Activated CD4-positive, alpha-beta T cell treated with anti-CD3 and anti-CD28 coated beads, Interleukin-2, amount 10 ng/mL, durations not matched to agents 7 days and 5 days (primary cell): Measurements from ENCODE around the gene OR52E4. TPM values are rescaled to one million over a fixed set of nuclear protein-coding genes. Genes with fewer than 3 reads are reported as not detected.

Source experiments
- CTCF ChIA-PET: fragments of 350-600 bp; sonication (Branson Sonifier 250); formaldehyde crosslinking; loops from one replicate; lab custom pipeline; 2021; ENCODE audit warnings: antibody characterized with exemption; lab: Charles Lee
- POLR2A ChIA-PET: fragments of 350-600 bp; sonication (Branson Sonifier 250); formaldehyde crosslinking; loops from one replicate; lab custom pipeline; 2021; ENCODE audit warnings: antibody characterized with exemption; lab: Charles Lee
- DNase-seq: peaks from one replicate; pipeline ENCODE4 v3.0.0-alpha.2; 2020
- H3K27ac Mint-ChIP-seq: one replicate; pipeline ENCODE4 v1.8.0; 2021; ENCODE audit warnings: mild to moderate bottlenecking, moderate library complexity, mixed read lengths
- H3K27me3 Mint-ChIP-seq: one replicate; pipeline ENCODE4 v1.8.0; 2021; ENCODE audit warnings: mixed read lengths
- H3K36me3 Mint-ChIP-seq: one replicate; pipeline ENCODE4 v1.8.0; 2021; ENCODE audit warnings: low read depth, mixed read lengths
- H3K4me1 Mint-ChIP-seq: one replicate; pipeline ENCODE4 v1.8.0; 2021; ENCODE audit warnings: mixed read lengths
- H3K4me3 Mint-ChIP-seq: one replicate; pipeline ENCODE4 v1.8.0; 2021; ENCODE audit warnings: mild to moderate bottlenecking, moderate library complexity, mixed read lengths
- H3K9me3 Mint-ChIP-seq: one replicate; pipeline ENCODE4 v1.8.0; 2021; ENCODE audit warnings: mixed read lengths
- total RNA-seq, 2 experiments: library from RNA; stranded (reverse); gene quantifications; one replicate each; pipeline ENCODE4 v1.2.3, GENCODE V29; 2021

Gene OR52E4
- total RNA-seq, 2 experiments from 2014 or later, result not detected

- Mint-ChIP-seq H3K36me3 (no peaks in the 10 kb centered on the region), H3K27me3 (peaks cover 3% of the 10 kb centered on the region), H3K27ac (no peak overlapping the region), H3K4me1 (no peaks in the 10 kb centered on the region), H3K9me3 (no peaks in the 10 kb centered on the region), H3K4me3 (no peak overlapping the region)
- no peak for DNase-seq
- ChIA-PET CTCF (interaction anchor here (0.7 kb wide), 1 partner anchor 1254 kb away, joined by 3 read pairs; the partner anchor contains the start of gene OR51D1), POLR2A (no interaction called here)
Observed at GRCh38 chr11:5891216-5891800, 10.9 kb downstream of the OR52E4 start.

- Mint-ChIP-seq H3K4me1 (no peaks in the 10 kb centered on the region), H3K9me3 (no peaks in the 10 kb centered on the region), H3K27me3 (peaks cover 3% of the 10 kb centered on the region), H3K27ac (no peak within 1 kb of the TSS), H3K36me3 (no peaks in the 10 kb centered on the region), H3K4me3 (no peak within 1 kb of the TSS)
- no peak for DNase-seq
- ChIA-PET CTCF (no interaction called here), POLR2A (no interaction called here)
Observed at GRCh38 chr11:5892908-5893307, 12.5 kb downstream of the OR52E4 start, which contains the start of gene OR52E5. TSS of gene OR52E5 (plus strand) at chr11:5893208. CDS start at chr11:5900777, 7,569 bp downstream.

- H3K27me3 Mint-ChIP-seq, result no peaks in the 10 kb centered on the region
- H3K9me3 Mint-ChIP-seq, result no peaks in the 10 kb centered on the region
- no peaks in the 10 kb centered on the region for H3K36me3 Mint-ChIP-seq
- ChIA-PET CTCF (no interaction called here), POLR2A (no interaction called here)
- no peaks in the 10 kb centered on the region for H3K4me1 Mint-ChIP-seq
- no peak for DNase-seq
- no peak overlapping the region for H3K4me3 Mint-ChIP-seq
- H3K27ac Mint-ChIP-seq, result no peak overlapping the region
Observed at GRCh38 chr11:5899534-5899933, 19.1 kb downstream of the OR52E4 start.

- Mint-ChIP-seq H3K27me3 (no peaks in the 10 kb centered on the region), H3K27ac (no peak overlapping the region), H3K36me3 (no peaks in the 10 kb centered on the region), H3K4me1 (no peaks in the 10 kb centered on the region), H3K9me3 (no peaks in the 10 kb centered on the region), H3K4me3 (no peak overlapping the region)
- POLR2A ChIA-PET, result no interaction called here
- DNase-seq, result no peak
- CTCF ChIA-PET, result no interaction called here
Observed at GRCh38 chr11:5910540-5910939, 30.1 kb downstream of the OR52E4 start.

GRCh38 chr11:5922749-5923426 is 42.5 kb downstream of the OR52E4 start:
- H3K27me3 Mint-ChIP-seq, result no peaks in the 10 kb centered on the region
- H3K9me3 Mint-ChIP-seq, result peaks cover 5% of the 10 kb centered on the region
- no peak for DNase-seq
- H3K4me1 Mint-ChIP-seq, result no peaks in the 10 kb centered on the region
- H3K27ac Mint-ChIP-seq, result no peak overlapping the region
- no peaks in the 10 kb centered on the region for H3K36me3 Mint-ChIP-seq
- ChIA-PET CTCF (no interaction called here), POLR2A (no interaction called here)
- no peak overlapping the region for H3K4me3 Mint-ChIP-seq

GRCh38 chr11:5923427-5923776 is 43.0 kb downstream of the OR52E4 start:
- H3K4me3 Mint-ChIP-seq, result no peak overlapping the region
- CTCF ChIA-PET, result no interaction called here
- H3K4me1 Mint-ChIP-seq, result no peaks in the 10 kb centered on the region

GRCh38 chr11:5923794-5924193 is 43.4 kb downstream of the OR52E4 start:
- CTCF ChIA-PET, result no interaction called here

More at GRCh38 chr11:5923427-5923776, 43.0 kb downstream of the OR52E4 start:
- H3K27me3 Mint-ChIP-seq, result no peaks in the 10 kb centered on the region
- POLR2A ChIA-PET, result no interaction called here
- H3K27ac Mint-ChIP-seq, result no peak overlapping the region
- no peak for DNase-seq
- H3K36me3 Mint-ChIP-seq, result no peaks in the 10 kb centered on the region
- peaks cover 7% of the 10 kb centered on the region for H3K9me3 Mint-ChIP-seq

GRCh38 chr11:5928271-5928670 is 47.8 kb downstream of the OR52E4 start:
- ChIA-PET POLR2A (no interaction called here), CTCF (no interaction called here)
- Mint-ChIP-seq H3K4me3 (no peak overlapping the region), H3K4me1 (no peaks in the 10 kb centered on the region), H3K9me3 (peaks cover 13% of the 10 kb centered on the region), H3K36me3 (no peaks in the 10 kb centered on the region), H3K27me3 (no peaks in the 10 kb centered on the region), H3K27ac (no peak overlapping the region)
- DNase-seq, result no peak

More at GRCh38 chr11:5923794-5924193, 43.4 kb downstream of the OR52E4 start:
- H3K9me3 Mint-ChIP-seq, result peaks cover 8% of the 10 kb centered on the region
- no peaks in the 10 kb centered on the region for H3K4me1 Mint-ChIP-seq
- H3K36me3 Mint-ChIP-seq, result no peaks in the 10 kb centered on the region
- no peak overlapping the region for H3K4me3 Mint-ChIP-seq
- H3K27ac Mint-ChIP-seq, result no peak overlapping the region
- no peak for DNase-seq
- no peaks in the 10 kb centered on the region for H3K27me3 Mint-ChIP-seq
- POLR2A ChIA-PET, result no interaction called here

- Mint-ChIP-seq H3K36me3 (no peaks in the 10 kb centered on the region), H3K9me3 (peaks cover 13% of the 10 kb centered on the region), H3K4me3 (no peak overlapping the region), H3K27me3 (no peaks in the 10 kb centered on the region), H3K27ac (no peak overlapping the region), H3K4me1 (no peaks in the 10 kb centered on the region)
- ChIA-PET POLR2A (no interaction called here), CTCF (no interaction called here)
- DNase-seq, result no peak
Observed at GRCh38 chr11:5928811-5929210, 48.4 kb downstream of the OR52E4 start.

- POLR2A ChIA-PET, result no interaction called here
- no peaks in the 10 kb centered on the region for H3K27me3 Mint-ChIP-seq
- H3K4me1 Mint-ChIP-seq, result no peaks in the 10 kb centered on the region
- DNase-seq, result no peak
- CTCF ChIA-PET, result no interaction called here
- H3K36me3 Mint-ChIP-seq, result no peaks in the 10 kb centered on the region
- no peak overlapping the region for H3K4me3 Mint-ChIP-seq
- H3K9me3 Mint-ChIP-seq, result peaks cover 13% of the 10 kb centered on the region
- no peak overlapping the region for H3K27ac Mint-ChIP-seq
Observed at GRCh38 chr11:5929571-5930368, 49.3 kb downstream of the OR52E4 start.

- Mint-ChIP-seq H3K4me3 (no peak overlapping the region), H3K9me3 (peaks cover 10% of the 10 kb centered on the region), H3K27ac (no peak overlapping the region), H3K4me1 (no peaks in the 10 kb centered on the region), H3K27me3 (no peaks in the 10 kb centered on the region), H3K36me3 (no peaks in the 10 kb centered on the region)
- ChIA-PET CTCF (no interaction called here), POLR2A (no interaction called here)
- no peak for DNase-seq
Observed at GRCh38 chr11:5930614-5931013, 50.2 kb downstream of the OR52E4 start.

- Mint-ChIP-seq H3K27ac (no peak overlapping the region), H3K4me3 (no peak overlapping the region), H3K9me3 (peaks cover 10% of the 10 kb centered on the region), H3K27me3 (no peaks in the 10 kb centered on the region), H3K36me3 (no peaks in the 10 kb centered on the region), H3K4me1 (no peaks in the 10 kb centered on the region)
- ChIA-PET POLR2A (no interaction called here), CTCF (no interaction called here)
- no peak for DNase-seq
Observed at GRCh38 chr11:5931061-5931460, 50.6 kb downstream of the OR52E4 start.

GRCh38 chr11:5932671-5933070 is 52.2 kb downstream of the OR52E4 start:
- Mint-ChIP-seq H3K4me3 (no peak overlapping the region), H3K4me1 (no peaks in the 10 kb centered on the region), H3K27me3 (no peaks in the 10 kb centered on the region), H3K27ac (no peak overlapping the region), H3K36me3 (no peaks in the 10 kb centered on the region), H3K9me3 (peaks cover 8% of the 10 kb centered on the region)
- DNase-seq, result no peak
- ChIA-PET CTCF (no interaction called here), POLR2A (no interaction called here)
